ENCODE results near the gene DPH6.

The DPH6 gene

DNA sequence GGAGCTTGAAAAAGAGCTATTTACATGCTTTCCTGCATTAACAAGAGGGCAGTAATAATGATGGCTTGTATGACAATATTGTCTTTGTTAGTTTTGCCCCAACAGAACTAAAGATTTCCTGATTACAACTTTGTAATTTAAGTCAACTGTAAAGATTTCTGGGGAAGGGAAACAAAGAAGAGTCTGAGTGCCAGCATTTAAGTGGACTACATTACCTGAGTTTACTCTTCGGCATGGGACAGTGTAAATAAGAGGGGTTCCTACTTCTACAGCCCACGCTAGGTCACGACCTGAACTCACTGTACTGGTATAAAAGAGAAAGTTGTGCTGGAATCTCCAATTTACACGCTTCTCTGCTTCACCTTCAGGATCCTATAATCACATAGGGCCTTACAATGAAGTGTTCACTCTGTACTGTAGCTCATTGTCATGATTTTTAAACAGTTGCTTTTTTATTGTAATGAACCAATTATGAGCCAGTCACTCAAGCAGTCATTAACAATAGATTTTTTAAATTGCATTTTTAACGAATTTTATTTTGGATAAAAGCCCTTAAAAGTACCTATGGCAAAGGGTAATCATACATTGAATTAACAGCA is 39.6 kb downstream of the DPH6 start:
- in situ Hi-C loops (cut with HindIII; ENCODE audit: low pct_ligation_motif_present, low sequenced_read_pairs), result no loop called here
- H3K4me3 ChIP-seq (ENCODE audit: low read depth, low read length), result no peak overlapping the region
- H3K36me3 ChIP-seq (replicated peaks), result no peaks in the 10 kb centered on the region
- no peak overlapping the region for H3K27ac ChIP-seq
- no peak for DNase-seq
- no peaks in the 10 kb centered on the region for H3K27me3 ChIP-seq (replicated peaks)
- TF ChIP-seq, protein P1, sequence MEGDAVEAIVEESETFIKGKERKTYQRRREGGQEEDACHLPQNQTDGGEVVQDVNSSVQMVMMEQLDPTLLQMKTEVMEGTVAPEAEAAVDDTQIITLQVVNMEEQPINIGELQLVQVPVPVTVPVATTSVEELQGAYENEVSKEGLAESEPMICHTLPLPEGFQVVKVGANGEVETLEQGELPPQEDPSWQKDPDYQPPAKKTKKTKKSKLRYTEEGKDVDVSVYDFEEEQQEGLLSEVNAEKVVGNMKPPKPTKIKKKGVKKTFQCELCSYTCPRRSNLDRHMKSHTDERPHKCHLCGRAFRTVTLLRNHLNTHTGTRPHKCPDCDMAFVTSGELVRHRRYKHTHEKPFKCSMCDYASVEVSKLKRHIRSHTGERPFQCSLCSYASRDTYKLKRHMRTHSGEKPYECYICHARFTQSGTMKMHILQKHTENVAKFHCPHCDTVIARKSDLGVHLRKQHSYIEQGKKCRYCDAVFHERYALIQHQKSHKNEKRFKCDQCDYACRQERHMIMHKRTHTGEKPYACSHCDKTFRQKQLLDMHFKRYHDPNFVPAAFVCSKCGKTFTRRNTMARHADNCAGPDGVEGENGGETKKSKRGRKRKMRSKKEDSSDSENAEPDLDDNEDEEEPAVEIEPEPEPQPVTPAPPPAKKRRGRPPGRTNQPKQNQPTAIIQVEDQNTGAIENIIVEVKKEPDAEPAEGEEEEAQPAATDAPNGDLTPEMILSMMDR (IDR thresholded peaks at IDR 0.05; ENCODE audit: low read depth, low read length, missing control alignments), result no peak

DNA sequence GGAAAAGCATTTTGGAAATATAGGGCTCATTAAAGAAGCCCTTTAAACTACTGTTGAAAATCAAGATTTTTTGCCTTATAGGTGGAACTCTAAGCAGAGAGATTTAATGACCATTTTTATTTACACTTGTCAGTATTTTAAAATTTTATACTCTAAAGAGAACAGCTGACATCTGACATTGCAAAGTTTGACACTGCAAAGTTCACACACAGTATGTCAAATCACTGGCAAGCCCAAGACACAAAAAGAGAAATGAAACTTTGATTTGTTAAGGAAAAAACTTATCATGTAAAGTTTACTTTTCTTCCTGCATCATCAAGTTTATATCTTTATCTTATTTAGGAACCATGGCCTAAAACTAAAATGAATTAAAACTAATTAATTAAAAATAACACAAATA is 40.2 kb downstream of the DPH6 start:
- DNase-seq, result no peak
- H3K36me3 ChIP-seq (replicated peaks), result no peaks in the 10 kb centered on the region
- no peak overlapping the region for H3K27ac ChIP-seq
- no peaks in the 10 kb centered on the region for H3K27me3 ChIP-seq (replicated peaks)
- H3K4me3 ChIP-seq (ENCODE audit: low read depth, low read length), result no peak overlapping the region
- TF ChIP-seq, protein P1 (IDR thresholded peaks at IDR 0.05; ENCODE audit: low read depth, low read length, missing control alignments), result no peak
- in situ Hi-C loops (cut with HindIII; ENCODE audit: low pct_ligation_motif_present, low sequenced_read_pairs), result no loop called here

DNA sequence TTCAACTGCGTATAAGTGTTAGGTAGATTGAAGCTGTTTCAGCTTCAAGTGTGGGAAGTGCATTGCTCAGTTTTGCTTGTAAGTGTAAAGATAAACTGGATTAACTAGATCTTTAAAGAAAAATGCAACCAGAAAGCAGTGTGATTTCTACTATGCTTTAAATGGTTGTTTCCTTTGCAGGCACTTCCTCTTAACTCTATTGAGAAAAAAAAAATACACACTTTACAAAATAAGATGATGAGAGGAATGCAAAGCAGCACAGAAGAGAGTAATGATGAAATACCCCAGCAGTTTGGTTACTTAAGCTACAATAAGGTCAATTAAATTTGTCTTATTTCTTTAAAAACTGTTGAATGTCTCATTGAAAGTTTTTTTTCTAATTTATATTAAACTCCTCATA is 40.8 kb downstream of the DPH6 start:
- in situ Hi-C loops (cut with HindIII; ENCODE audit: low pct_ligation_motif_present, low sequenced_read_pairs), result no loop called here
- TF ChIP-seq, protein P1 (IDR thresholded peaks at IDR 0.05; ENCODE audit: low read depth, low read length, missing control alignments), result no peak
- Histone ChIP-seq H3K36me3 (replicated peaks) (no peaks in the 10 kb centered on the region), H3K27me3 (replicated peaks) (no peaks in the 10 kb centered on the region), H3K27ac (no peak overlapping the region), H3K4me3 (ENCODE audit: low read depth, low read length) (no peak overlapping the region)
- DNase-seq, result no peak

DNA sequence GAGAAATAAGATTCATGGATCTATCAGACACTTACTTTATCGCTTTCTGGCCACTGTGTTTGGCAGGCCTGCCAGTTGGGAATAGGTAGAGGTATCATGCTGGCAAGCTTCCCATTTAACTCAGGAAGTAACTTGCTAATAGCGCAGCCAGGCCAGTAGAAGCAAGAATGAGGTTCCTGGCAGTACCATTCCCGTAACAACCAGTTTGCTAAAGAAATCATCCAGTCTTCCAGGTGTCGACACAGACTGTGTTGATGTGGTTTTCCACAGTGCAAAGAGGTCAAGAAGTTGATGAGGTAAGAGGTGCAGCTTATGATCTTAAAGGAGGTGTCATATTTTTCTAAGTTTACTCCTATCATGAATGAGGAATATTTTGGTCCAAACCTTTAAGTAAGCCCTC is 46.2 kb downstream of the DPH6 start:
- H3K27ac ChIP-seq, result no peak overlapping the region
- no peak for DNase-seq
- no peaks in the 10 kb centered on the region for H3K27me3 ChIP-seq (replicated peaks)
- no peak overlapping the region for H3K4me3 ChIP-seq (ENCODE audit: low read depth, low read length)
- no peaks in the 10 kb centered on the region for H3K36me3 ChIP-seq (replicated peaks)
- TF ChIP-seq, protein P1 (IDR thresholded peaks at IDR 0.05; ENCODE audit: low read depth, low read length, missing control alignments), result no peak
- in situ Hi-C loops (cut with HindIII; ENCODE audit: low pct_ligation_motif_present, low sequenced_read_pairs), result loop anchor here (25.0 kb wide), 1 partner anchor 212 kb away; no protein-coding TSS in a partner anchor

DNA sequence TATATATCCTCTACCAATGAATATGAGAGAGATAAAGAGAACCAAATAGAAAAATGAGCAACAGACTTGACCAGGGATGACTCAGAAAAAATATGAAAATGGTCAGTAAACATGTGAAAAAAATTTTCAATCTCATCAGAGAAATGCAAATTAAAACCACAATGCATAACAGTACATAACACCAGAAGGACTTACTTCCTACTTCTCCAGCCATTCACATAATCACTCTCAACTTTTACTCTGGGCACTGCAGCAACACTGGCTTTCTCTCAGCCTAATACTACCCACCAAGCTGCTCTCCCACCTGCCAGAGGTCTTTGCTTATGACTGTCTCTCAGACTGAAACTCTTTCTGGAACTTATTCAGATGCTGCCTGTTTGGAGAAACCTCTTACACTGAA is 49.4 kb downstream of the DPH6 start:
- TF ChIP-seq, protein P1 (IDR thresholded peaks at IDR 0.05; ENCODE audit: low read depth, low read length, missing control alignments), result no peak
- in situ Hi-C loops (cut with HindIII; ENCODE audit: low pct_ligation_motif_present, low sequenced_read_pairs), result loop anchor here (25.0 kb wide), 1 partner anchor 209 kb away; no protein-coding TSS in a partner anchor
- DNase-seq, result no peak
- no peak overlapping the region for H3K27ac ChIP-seq
- no peak overlapping the region for H3K4me3 ChIP-seq (ENCODE audit: low read depth, low read length)
- H3K36me3 ChIP-seq (replicated peaks), result no peaks in the 10 kb centered on the region
- no peaks in the 10 kb centered on the region for H3K27me3 ChIP-seq (replicated peaks)

DNA sequence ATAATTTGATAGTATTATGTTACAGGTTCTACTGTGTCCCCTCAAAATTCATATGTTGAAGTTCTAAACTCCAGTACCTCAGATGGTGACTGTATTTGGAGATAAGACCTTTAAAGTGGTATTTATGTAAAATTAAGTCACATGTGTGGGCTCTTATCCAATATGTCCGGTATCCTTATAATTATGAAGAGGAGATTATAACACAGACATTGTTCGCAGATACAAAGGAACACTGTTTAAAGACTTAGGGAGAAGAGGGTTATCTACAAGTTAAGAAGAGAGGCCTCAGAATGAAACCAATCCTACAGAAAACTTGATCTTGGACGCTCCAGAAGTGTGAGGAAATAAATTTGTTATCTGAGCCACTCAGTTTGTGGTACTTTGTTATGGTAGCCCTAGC is 50.9 kb downstream of the DPH6 start:
- DNase-seq, result no peak
- Histone ChIP-seq H3K36me3 (replicated peaks) (no peaks in the 10 kb centered on the region), H3K27ac (no peak overlapping the region), H3K27me3 (replicated peaks) (no peaks in the 10 kb centered on the region), H3K4me3 (ENCODE audit: low read depth, low read length) (no peak overlapping the region)
- TF ChIP-seq, protein P1 (IDR thresholded peaks at IDR 0.05; ENCODE audit: low read depth, low read length, missing control alignments), result no peak
- in situ Hi-C loops (cut with HindIII; ENCODE audit: low pct_ligation_motif_present, low sequenced_read_pairs), result loop anchor here (25.0 kb wide), 1 partner anchor 208 kb away; no protein-coding TSS in a partner anchor
